Activated naive CD4-positive, alpha-beta T cell treated with anti-CD3 and anti-CD28 coated beads for 36 hours (primary cell): Measurements from ENCODE around the gene CD300H. TPM values are rescaled to one million over a fixed set of nuclear protein-coding genes. Genes with fewer than 3 reads are reported as not detected.

Experiments
- CTCF ChIA-PET: fragments of 350-600 bp; sonication (Branson Sonifier 250); formaldehyde crosslinking; loops from one replicate; lab custom pipeline; 2021; ENCODE audit warnings: antibody characterized with exemption; lab: Charles Lee
- DNase-seq: peaks from one replicate; pipeline ENCODE4 v3.0.0-alpha.2; 2020
- H3K27ac Mint-ChIP-seq: one replicate; pipeline ENCODE4 v1.8.0; 2021; ENCODE audit warnings: mild to moderate bottlenecking, mixed read lengths
- H3K27me3 Mint-ChIP-seq: one replicate; pipeline ENCODE4 v1.8.0; 2021; ENCODE audit warnings: low read depth, mixed read lengths
- H3K36me3 Mint-ChIP-seq: one replicate; pipeline ENCODE4 v1.8.0; 2021; ENCODE audit warnings: low read depth, mixed read lengths
- H3K4me1 Mint-ChIP-seq: one replicate; pipeline ENCODE4 v1.8.0; 2021; ENCODE audit warnings: low read depth, mixed read lengths
- H3K4me3 Mint-ChIP-seq: one replicate; pipeline ENCODE4 v1.8.0; 2021; ENCODE audit warnings: mild to moderate bottlenecking, moderate library complexity, mixed read lengths
- H3K9me3 Mint-ChIP-seq: one replicate; pipeline ENCODE4 v1.8.0; 2021; ENCODE audit warnings: mixed read lengths
- intact Hi-C: fragments of 100-400 bp; cut with micrococcal nuclease; formaldehyde crosslinking; loops from one replicate; pipeline ENCODE4 v1.15.1; 2023
- total RNA-seq, 2 experiments: library from RNA; stranded (reverse); gene quantifications; one replicate each; pipeline ENCODE4 v1.2.3, GENCODE V29; 2021

The CD300H gene
- not detected for total RNA-seq

- H3K27ac Mint-ChIP-seq: no peak within 1 kb of the TSS
- H3K27me3 Mint-ChIP-seq: peaks cover 24% of the 10 kb centered on the region
- H3K9me3 Mint-ChIP-seq: no peaks in the 10 kb centered on the region
- CTCF ChIA-PET: interaction anchor here (1.8 kb wide), 1 partner anchor 110 kb away, joined by 5 read pairs; no protein-coding TSS in a partner anchor
- peaks cover 16% of the 10 kb centered on the region for H3K4me1 Mint-ChIP-seq
- no peak for DNase-seq
- intact Hi-C loops: loop anchor here (2.0 to 5.0 kb wide), 3 partner anchors 35 to 170 kb away; partner anchors contain the start of gene RAB37
- no peak within 1 kb of the TSS for H3K4me3 Mint-ChIP-seq
- no peaks in the 10 kb centered on the region for H3K36me3 Mint-ChIP-seq
Observed at GRCh38 chr17:74567397-74567796, at the start of gene CD300H. TSS of gene CD300H (minus strand) at chr17:74567509.

GRCh38 chr17:74616696-74617095 lies 49.4 kb upstream of the CD300H start:
- Mint-ChIP-seq H3K4me3 (no peak overlapping the region), H3K27me3 (peaks cover 13% of the 10 kb centered on the region), H3K9me3 (no peaks in the 10 kb centered on the region), H3K4me1 (no peaks in the 10 kb centered on the region), H3K36me3 (no peaks in the 10 kb centered on the region), H3K27ac (no peak overlapping the region)
- CTCF ChIA-PET: no interaction called here
- intact Hi-C loops: no loop called here
- DNase-seq: no peak

DNA sequence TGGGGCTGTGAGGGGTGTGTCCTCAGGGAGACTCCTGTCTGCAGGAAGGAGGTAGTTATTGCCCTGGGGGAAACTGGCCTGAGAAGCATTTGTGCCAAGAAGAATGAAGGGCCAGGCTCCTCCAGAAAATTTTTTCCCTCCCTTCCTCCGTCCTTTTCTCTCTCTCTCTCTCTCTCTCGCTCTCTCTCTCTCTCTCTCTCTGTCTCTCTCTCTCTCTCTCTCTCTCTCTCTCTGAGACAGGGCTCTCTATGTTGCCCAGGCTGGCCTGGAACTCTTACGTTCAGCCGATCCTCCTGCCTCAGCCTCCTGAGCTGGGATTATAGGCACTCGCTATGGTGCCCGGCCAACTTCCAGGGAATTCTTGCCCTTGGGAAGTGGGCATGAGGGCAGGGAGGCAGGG lies 44.7 kb upstream of the CD300H start:
- intact Hi-C loops: no loop called here
- DNase-seq: no peak
- Mint-ChIP-seq H3K36me3 (no peaks in the 10 kb centered on the region), H3K4me3 (no peak overlapping the region), H3K4me1 (no peaks in the 10 kb centered on the region), H3K27ac (no peak overlapping the region), H3K9me3 (no peaks in the 10 kb centered on the region), H3K27me3 (peaks cover 5% of the 10 kb centered on the region)
- CTCF ChIA-PET: interaction anchor here (1.6 kb wide), 1 partner anchor 9 kb away, joined by 3 read pairs; no protein-coding TSS in a partner anchor

DNA sequence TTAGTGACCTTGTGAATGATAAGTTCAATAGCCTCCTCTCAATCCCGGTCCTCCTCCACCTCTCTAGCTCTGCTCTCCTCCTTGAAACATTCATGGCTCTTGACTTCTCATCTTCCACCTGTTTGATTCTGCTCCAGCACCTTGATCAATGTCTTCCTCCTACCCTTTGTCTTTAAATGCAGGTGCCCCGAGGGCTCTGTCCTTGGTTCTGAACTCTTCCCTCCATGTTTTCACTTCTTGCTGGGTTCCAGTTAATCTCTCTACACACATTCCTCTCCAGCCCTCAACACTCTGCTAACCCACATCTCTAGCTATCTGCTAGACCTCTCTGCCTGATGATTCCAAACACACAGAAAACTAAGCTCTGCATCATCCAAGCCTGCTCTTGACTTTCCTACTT lies 42.8 kb upstream of the CD300H start:
- Mint-ChIP-seq H3K27ac (no peak overlapping the region), H3K9me3 (no peaks in the 10 kb centered on the region), H3K27me3 (peaks cover 4% of the 10 kb centered on the region), H3K4me3 (no peak overlapping the region), H3K36me3 (no peaks in the 10 kb centered on the region), H3K4me1 (no peaks in the 10 kb centered on the region)
- CTCF ChIA-PET: interaction anchor here (1.3 kb wide), 1 partner anchor 44 kb away, joined by 3 read pairs; no protein-coding TSS in a partner anchor
- DNase-seq: no peak
- intact Hi-C loops: no loop called here

DNA sequence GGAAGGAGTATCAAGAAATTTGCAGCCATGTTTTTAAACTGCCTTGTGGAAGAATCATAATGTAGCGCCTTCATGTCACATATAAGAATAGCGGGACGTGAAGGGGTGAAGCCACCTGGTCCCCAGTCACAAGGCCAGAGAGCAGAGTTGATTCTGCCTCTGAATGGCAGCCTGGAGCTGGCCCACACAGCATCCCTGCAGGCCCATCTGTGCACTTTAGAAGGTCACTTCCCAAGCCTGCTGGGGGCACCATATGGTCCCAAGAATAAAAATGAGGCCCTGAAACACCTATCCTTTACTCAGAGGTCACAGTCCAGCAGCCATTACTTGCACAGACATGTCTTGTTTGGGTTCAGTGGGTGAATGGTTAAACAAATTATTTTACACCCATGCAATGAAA lies 41.2 kb upstream of the CD300H start:
- Mint-ChIP-seq H3K9me3 (no peaks in the 10 kb centered on the region), H3K27ac (no peak overlapping the region), H3K36me3 (no peaks in the 10 kb centered on the region), H3K4me3 (no peak overlapping the region), H3K4me1 (no peaks in the 10 kb centered on the region), H3K27me3 (no peaks in the 10 kb centered on the region)
- intact Hi-C loops: no loop called here
- no peak for DNase-seq
- CTCF ChIA-PET: no interaction called here

GRCh38 chr17:74607221-74607620 lies 39.9 kb upstream of the CD300H start:
- Mint-ChIP-seq H3K4me1 (peaks cover 2% of the 10 kb centered on the region), H3K36me3 (no peaks in the 10 kb centered on the region), H3K4me3 (no peak overlapping the region), H3K9me3 (no peaks in the 10 kb centered on the region), H3K27me3 (peaks cover 1% of the 10 kb centered on the region), H3K27ac (no peak overlapping the region)
- DNase-seq: no peak
- CTCF ChIA-PET: no interaction called here
- intact Hi-C loops: no loop called here

DNA sequence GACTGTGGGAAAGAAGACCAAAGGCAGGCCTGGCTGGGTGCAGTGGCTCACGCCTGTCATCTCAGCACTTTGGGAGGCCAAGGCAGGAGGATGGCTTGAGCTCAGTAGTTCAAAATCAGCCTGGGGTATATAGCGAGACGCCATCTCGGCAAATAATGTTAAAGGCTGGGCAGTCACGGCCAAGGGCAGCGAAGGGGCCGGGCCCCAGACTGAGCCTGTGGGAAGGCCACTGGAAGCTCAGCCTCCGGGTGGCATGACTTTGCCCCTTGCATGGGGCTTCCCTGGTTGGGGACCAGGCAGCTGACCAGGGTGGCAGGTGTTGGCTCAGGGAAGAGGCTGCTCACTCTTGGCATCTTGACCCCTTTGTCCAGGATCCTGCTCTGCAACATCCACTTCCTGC lies 38.7 kb upstream of the CD300H start:
- Mint-ChIP-seq H3K27me3 (peaks cover 2% of the 10 kb centered on the region), H3K9me3 (no peaks in the 10 kb centered on the region), H3K36me3 (no peaks in the 10 kb centered on the region), H3K27ac (no peak overlapping the region), H3K4me1 (peaks cover 5% of the 10 kb centered on the region), H3K4me3 (no peak overlapping the region)
- intact Hi-C loops: no loop called here
- CTCF ChIA-PET: no interaction called here
- no peak for DNase-seq

GRCh38 chr17:74605361-74605760 lies 38.1 kb upstream of the CD300H start:
- Mint-ChIP-seq H3K4me3 (no peak overlapping the region), H3K27me3 (peaks cover 4% of the 10 kb centered on the region)
- CTCF ChIA-PET: no interaction called here

DNA sequence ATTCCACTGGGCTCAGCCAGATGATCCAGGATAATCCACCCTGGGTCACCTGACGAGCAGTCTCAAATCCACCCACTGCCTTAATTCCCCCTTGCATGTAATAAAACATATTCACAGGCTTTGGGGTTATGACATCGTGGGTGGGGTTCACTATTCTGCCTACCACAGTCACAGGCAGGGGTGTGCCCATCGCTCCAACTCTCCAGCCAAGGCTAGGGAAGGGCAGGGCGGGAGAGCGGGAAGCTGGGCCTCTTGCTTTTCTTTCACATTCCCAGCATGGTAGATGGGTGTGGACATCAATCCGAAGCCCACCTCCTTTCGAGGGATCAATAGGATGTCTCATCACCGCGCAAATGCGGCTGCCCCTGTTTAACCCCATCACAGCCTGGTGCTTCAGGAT lies 37.5 kb upstream of the CD300H start:
- intact Hi-C loops: loop anchor here (5.0 kb wide), 1 partner anchor 112 kb away; no protein-coding TSS in a partner anchor
- CTCF ChIA-PET: no interaction called here
- Mint-ChIP-seq H3K4me3 (no peak overlapping the region), H3K9me3 (no peaks in the 10 kb centered on the region), H3K4me1 (peaks cover 5% of the 10 kb centered on the region), H3K36me3 (no peaks in the 10 kb centered on the region), H3K27ac (no peak overlapping the region), H3K27me3 (peaks cover 4% of the 10 kb centered on the region)
- DNase-seq: no peak

More at GRCh38 chr17:74605361-74605760, 38.1 kb upstream of the CD300H start:
- DNase-seq: no peak
- intact Hi-C loops: no loop called here
- Mint-ChIP-seq H3K36me3 (no peaks in the 10 kb centered on the region), H3K4me1 (peaks cover 5% of the 10 kb centered on the region), H3K9me3 (no peaks in the 10 kb centered on the region), H3K27ac (no peak overlapping the region)

- no peaks in the 10 kb centered on the region for H3K9me3 Mint-ChIP-seq
- no peak overlapping the region for H3K4me3 Mint-ChIP-seq
- no peaks in the 10 kb centered on the region for H3K36me3 Mint-ChIP-seq
- CTCF ChIA-PET: interaction anchor here (0.5 to 2.0 kb wide), 3 partner anchors 13 to 592 kb away, joined by 5 read pairs; no protein-coding TSS in a partner anchor
- peaks cover 9% of the 10 kb centered on the region for H3K4me1 Mint-ChIP-seq
- no peak overlapping the region for H3K27ac Mint-ChIP-seq
- peaks cover 4% of the 10 kb centered on the region for H3K27me3 Mint-ChIP-seq
- DNase-seq: no peak
- intact Hi-C loops: loop anchor here (5.0 kb wide), 1 partner anchor 112 kb away; no protein-coding TSS in a partner anchor
Observed at GRCh38 chr17:74604200-74604599, 36.9 kb upstream of the CD300H start.

DNA sequence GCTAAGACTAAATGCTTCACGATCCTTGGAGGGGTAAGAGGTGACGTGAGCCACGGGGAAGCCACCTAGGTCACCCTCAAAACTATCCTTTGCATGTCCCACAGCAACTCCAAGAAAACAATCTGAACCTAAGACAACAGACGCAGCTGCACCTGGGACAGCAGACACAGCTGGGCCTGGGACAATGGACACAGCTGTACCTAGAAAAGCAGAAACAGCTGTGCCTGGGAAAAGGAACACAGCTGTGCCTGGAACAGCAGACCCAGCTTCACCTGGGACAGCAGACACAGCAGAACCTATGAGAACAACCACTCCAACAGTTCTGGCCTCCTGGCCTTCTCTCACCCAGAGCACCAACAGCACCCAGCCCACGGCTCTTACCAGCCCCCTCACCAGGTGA lies 36.4 kb upstream of the CD300H start:
- no peak overlapping the region for H3K27ac Mint-ChIP-seq
- H3K4me1 Mint-ChIP-seq: peaks cover 13% of the 10 kb centered on the region
- no peak overlapping the region for H3K4me3 Mint-ChIP-seq
- H3K36me3 Mint-ChIP-seq: no peaks in the 10 kb centered on the region
- H3K27me3 Mint-ChIP-seq: peaks cover 4% of the 10 kb centered on the region
- CTCF ChIA-PET: interaction anchor here (0.5 to 2.0 kb wide), 6 partner anchors 12 to 591 kb away, joined by 3 to 5 read pairs (median 5); no protein-coding TSS in a partner anchor
- H3K9me3 Mint-ChIP-seq: no peaks in the 10 kb centered on the region
- intact Hi-C loops: loop anchor here (2.0 to 5.0 kb wide), 3 partner anchors 37 to 235 kb away; partner anchors contain the start of gene CD300H
- no peak for DNase-seq

DNA sequence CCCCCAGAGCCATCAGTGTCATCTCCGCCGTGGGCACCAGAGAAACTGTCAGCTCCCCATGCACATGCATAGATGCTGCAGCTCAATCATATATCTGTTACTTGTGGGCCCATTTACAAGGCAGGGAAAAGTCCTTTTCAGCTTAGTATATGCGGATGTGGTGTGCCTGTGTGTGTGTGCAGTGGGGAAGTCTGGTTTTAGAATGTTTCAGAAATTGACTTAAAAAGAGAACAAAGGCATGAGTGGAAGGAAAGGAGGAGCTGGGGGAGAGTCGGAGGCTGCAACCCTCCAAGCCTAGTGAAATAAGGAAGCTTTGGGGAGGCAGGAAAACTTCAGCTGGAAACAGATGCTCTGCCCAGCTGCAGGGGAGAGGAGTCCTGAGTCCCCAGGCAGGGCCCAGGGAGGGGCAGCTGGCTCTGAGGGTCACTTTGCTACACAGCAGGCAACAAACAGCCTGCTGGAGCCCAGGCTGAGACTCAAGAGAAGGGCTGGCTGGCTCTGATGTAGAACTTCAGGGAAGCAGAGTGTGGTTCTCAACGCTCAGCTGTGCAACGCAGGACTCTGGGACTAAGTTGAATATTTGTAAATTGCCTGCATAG lies 35.8 kb upstream of the CD300H start:
- Mint-ChIP-seq H3K36me3 (no peaks in the 10 kb centered on the region), H3K27me3 (peaks cover 4% of the 10 kb centered on the region), H3K4me1 (peaks cover 18% of the 10 kb centered on the region), H3K4me3 (no peak overlapping the region), H3K27ac (no peak overlapping the region), H3K9me3 (no peaks in the 10 kb centered on the region)
- no peak for DNase-seq
- CTCF ChIA-PET: interaction anchor here (0.7 to 2.0 kb wide), 6 partner anchors 8 to 224 kb away, joined by 3 to 5 read pairs (median 4); no protein-coding TSS in a partner anchor
- intact Hi-C loops: loop anchor here (2.0 to 5.0 kb wide), 3 partner anchors 36 to 234 kb away; partner anchors contain the start of gene CD300H
